ENCODE data around the gene PIP4K2A.

PIP4K2A gene

DNA sequence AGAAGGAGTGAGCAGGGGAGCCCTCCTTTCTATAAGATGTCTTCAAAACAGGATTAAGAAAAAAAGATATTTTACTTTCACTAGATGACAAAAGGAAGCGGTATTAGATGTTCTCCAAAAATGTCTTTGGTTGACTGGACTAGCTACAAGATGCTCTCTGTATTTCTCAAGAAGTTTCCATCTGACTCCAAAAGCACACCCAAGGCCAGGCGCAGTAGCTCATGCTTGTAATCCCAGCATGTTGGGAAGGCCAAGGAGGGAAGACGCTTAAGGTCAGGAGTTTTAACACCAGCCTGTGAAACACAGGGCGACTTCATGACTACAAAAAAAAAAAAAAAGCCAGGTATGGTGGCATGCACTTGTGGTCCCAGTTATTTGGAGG is 84.5 kb downstream of the PIP4K2A start:
- Histone ChIP-seq H3K9me2 (replicated peaks; ENCODE audit: insufficient read depth, low read length) (no peaks in the 10 kb centered on the region), H3F3A (ENCODE audit: insufficient read depth) (no peaks in the 10 kb centered on the region), H3K4me3 (ENCODE audit: insufficient read depth, low read length, poor library complexity, severe bottlenecking) (no peak overlapping the region), H2AFZ (ENCODE audit: low read depth, low read length, severe bottlenecking) (no peak overlapping the region), H4K20me1 (ENCODE audit: low read depth, low read length) (peaks cover 17% of the 10 kb centered on the region), H3K36me3 (ENCODE audit: low read length) (no peaks in the 10 kb centered on the region), H3K4me2 (ENCODE audit: low read depth, low read length, poor library complexity, severe bottlenecking) (no peak overlapping the region), H3K9me3 (ENCODE audit: insufficient read depth, low read length) (no peaks in the 10 kb centered on the region), H3K79me2 (ENCODE audit: insufficient read depth, low read length) (peaks cover 32% of the 10 kb centered on the region), H3K27me3 (ENCODE audit: low read length) (no peaks in the 10 kb centered on the region), H3K27ac (ENCODE audit: low read depth, low read length) (no peak overlapping the region), H3K9ac (ENCODE audit: low read length) (no peak overlapping the region)
- no peak for TF ChIP-seq EZH2phosphoT487 (conservative IDR thresholded peaks at IDR 0.05; ENCODE audit: low read length)
- TF ChIP-seq, protein P1, sequence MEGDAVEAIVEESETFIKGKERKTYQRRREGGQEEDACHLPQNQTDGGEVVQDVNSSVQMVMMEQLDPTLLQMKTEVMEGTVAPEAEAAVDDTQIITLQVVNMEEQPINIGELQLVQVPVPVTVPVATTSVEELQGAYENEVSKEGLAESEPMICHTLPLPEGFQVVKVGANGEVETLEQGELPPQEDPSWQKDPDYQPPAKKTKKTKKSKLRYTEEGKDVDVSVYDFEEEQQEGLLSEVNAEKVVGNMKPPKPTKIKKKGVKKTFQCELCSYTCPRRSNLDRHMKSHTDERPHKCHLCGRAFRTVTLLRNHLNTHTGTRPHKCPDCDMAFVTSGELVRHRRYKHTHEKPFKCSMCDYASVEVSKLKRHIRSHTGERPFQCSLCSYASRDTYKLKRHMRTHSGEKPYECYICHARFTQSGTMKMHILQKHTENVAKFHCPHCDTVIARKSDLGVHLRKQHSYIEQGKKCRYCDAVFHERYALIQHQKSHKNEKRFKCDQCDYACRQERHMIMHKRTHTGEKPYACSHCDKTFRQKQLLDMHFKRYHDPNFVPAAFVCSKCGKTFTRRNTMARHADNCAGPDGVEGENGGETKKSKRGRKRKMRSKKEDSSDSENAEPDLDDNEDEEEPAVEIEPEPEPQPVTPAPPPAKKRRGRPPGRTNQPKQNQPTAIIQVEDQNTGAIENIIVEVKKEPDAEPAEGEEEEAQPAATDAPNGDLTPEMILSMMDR (IDR thresholded peaks at IDR 0.05; ENCODE audit: insufficient read depth, low read length, poor library complexity, severe bottlenecking): no peak

DNA sequence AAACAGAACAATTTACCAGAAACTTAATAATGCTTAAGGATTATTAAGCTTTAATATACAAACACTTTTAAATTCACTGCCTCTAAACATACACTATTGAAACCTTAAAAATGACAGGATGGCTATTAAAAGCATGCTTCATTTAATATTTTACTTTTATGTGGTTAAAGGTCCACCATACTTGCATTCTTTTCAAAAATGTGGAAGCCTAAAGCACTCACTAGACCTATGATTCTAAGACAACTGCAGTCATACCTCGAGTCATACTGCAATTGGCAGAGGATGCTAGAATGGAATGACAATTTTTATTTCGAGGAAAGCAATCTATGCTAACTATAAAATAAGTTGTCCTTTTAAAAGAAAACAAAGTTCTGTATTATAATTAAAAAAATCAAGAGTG is 85.3 kb downstream of the PIP4K2A start:
- Histone ChIP-seq H2AFZ (ENCODE audit: low read depth, low read length, severe bottlenecking) (no peak overlapping the region), H3K9me2 (replicated peaks; ENCODE audit: insufficient read depth, low read length) (no peaks in the 10 kb centered on the region), H3K36me3 (ENCODE audit: low read length) (no peaks in the 10 kb centered on the region), H3K4me2 (ENCODE audit: low read depth, low read length, poor library complexity, severe bottlenecking) (no peak overlapping the region), H3K9me3 (ENCODE audit: insufficient read depth, low read length) (no peaks in the 10 kb centered on the region), H3K27ac (ENCODE audit: low read depth, low read length) (no peak overlapping the region), H3F3A (ENCODE audit: insufficient read depth) (no peaks in the 10 kb centered on the region), H4K20me1 (ENCODE audit: low read depth, low read length) (peaks cover 24% of the 10 kb centered on the region), H3K79me2 (ENCODE audit: insufficient read depth, low read length) (peaks cover 32% of the 10 kb centered on the region), H3K4me3 (ENCODE audit: insufficient read depth, low read length, poor library complexity, severe bottlenecking) (no peak overlapping the region), H3K9ac (ENCODE audit: low read length) (no peak overlapping the region), H3K27me3 (ENCODE audit: low read length) (no peaks in the 10 kb centered on the region)
- TF ChIP-seq, protein P1 (IDR thresholded peaks at IDR 0.05; ENCODE audit: insufficient read depth, low read length, poor library complexity, severe bottlenecking): no peak
- no peak for TF ChIP-seq EZH2phosphoT487 (conservative IDR thresholded peaks at IDR 0.05; ENCODE audit: low read length)

DNA sequence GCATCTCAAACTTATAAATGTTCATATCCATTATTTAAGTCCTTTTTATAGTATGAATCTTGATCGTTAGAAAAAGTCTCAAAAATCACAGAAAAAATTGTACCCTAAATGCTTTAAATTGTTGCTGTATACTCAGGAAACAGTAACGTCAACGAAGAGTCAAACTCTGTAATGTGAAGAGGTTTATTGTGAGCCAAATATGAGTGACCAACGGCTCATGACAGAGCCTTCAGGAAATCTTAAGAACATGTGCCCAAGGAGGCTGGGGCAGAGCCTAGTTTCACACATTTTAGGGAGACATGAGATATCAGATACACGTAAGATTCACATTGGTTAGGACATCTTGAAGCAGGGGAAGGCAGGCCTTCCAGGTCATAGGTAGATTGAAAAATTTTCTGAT is 86.1 kb downstream of the PIP4K2A start:
- no peaks in the 10 kb centered on the region for H3K9me3 ChIP-seq (ENCODE audit: insufficient read depth, low read length)
- peaks cover 32% of the 10 kb centered on the region for H3K79me2 ChIP-seq (ENCODE audit: insufficient read depth, low read length)
- TF ChIP-seq, protein P1 (IDR thresholded peaks at IDR 0.05; ENCODE audit: insufficient read depth, low read length, poor library complexity, severe bottlenecking): no peak
- TF ChIP-seq EZH2phosphoT487 (conservative IDR thresholded peaks at IDR 0.05; ENCODE audit: low read length): no peak
- H3K9me2 ChIP-seq (replicated peaks; ENCODE audit: insufficient read depth, low read length): no peaks in the 10 kb centered on the region
- peaks cover 32% of the 10 kb centered on the region for H4K20me1 ChIP-seq (ENCODE audit: low read depth, low read length)
- H3K4me3 ChIP-seq (ENCODE audit: insufficient read depth, low read length, poor library complexity, severe bottlenecking): no peak overlapping the region
- no peak overlapping the region for H3K9ac ChIP-seq (ENCODE audit: low read length)
- no peaks in the 10 kb centered on the region for H3K27me3 ChIP-seq (ENCODE audit: low read length)
- H3K4me2 ChIP-seq (ENCODE audit: low read depth, low read length, poor library complexity, severe bottlenecking): no peak overlapping the region
- H2AFZ ChIP-seq (ENCODE audit: low read depth, low read length, severe bottlenecking): no peak overlapping the region
- H3K27ac ChIP-seq (ENCODE audit: low read depth, low read length): no peak overlapping the region
- H3K36me3 ChIP-seq (ENCODE audit: low read length): no peaks in the 10 kb centered on the region
- H3F3A ChIP-seq (ENCODE audit: insufficient read depth): no peaks in the 10 kb centered on the region
